Measurements from ENCODE around the gene PDXK. TPM values are rescaled to one million over a fixed set of nuclear protein-coding genes. Genes with fewer than 3 reads are reported as not detected.

The PDXK gene
- polyA plus RNA-seq, 1 donor (not counting 4 experiments of a cell fraction or from before 2014, with no cell fraction given): 144 TPM

DNA sequence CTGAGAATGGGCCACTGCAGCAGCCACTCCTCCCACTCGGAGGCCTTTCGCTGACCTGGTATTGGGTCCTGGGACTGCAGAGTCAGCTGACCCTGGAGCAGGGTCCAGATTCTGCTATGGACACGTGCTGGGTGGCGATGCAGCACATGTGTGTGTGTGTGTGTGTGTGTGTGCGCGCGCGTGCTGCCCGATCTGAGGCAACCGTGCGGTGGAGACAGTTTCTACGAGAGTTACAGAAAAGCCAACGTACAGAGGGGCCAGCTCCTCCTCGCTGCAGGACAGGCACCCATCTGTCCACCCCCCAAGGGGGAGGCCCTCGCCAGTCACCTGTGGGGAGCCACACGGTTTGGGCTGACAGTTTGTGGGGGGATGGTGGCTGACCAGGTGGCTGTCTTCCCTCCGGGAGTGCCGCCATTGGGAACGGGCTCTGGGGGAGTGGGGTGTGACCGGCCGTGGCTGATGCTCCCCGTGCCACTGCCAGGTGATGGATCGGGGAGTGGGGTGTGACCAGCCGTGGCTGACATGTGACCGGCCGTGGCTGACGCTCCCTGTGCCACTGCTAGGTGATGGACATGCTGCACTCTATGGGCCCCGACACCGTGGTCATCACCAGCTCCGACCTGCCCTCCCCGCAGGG lies 33.1 kb downstream of the PDXK start:
- DNase-seq (ENCODE audit: low read depth, low spot score): no peak
- Histone ChIP-seq H3K9me3 (ENCODE audit: control insufficient read depth, low read depth, low read length) (no peaks in the 10 kb centered on the region), H3K4me1 (ENCODE audit: control insufficient read depth, extremely low read depth, insufficient read depth, low read length) (no peaks in the 10 kb centered on the region), H3K36me3 (ENCODE audit: control insufficient read depth in 2 of 2, extremely low read depth in 1 of 2, insufficient read depth in 2 of 2, low read length in 2 of 2) (peaks cover 47 to 61% of the 10 kb centered on the region in 2 experiments), H3K27ac (ENCODE audit: control insufficient read depth, insufficient read depth, low read length) (no peak overlapping the region), H3K4me3 (ENCODE audit: control insufficient read depth in 2 of 3, extremely low read depth in 1 of 3, insufficient read depth in 2 of 3, low read depth in 1 of 3, low read length in 3 of 3) (no peak overlapping the region), H3K9ac (ENCODE audit: control insufficient read depth, extremely low read depth, insufficient read depth, low read length) (no peak overlapping the region), H3K4me2 (ENCODE audit: control insufficient read depth, extremely low read depth, insufficient read depth, low read depth, low read length) (no peak overlapping the region), H4K20me1 (ENCODE audit: control insufficient read depth, extremely low read depth, insufficient read depth, low read length) (no peaks in the 10 kb centered on the region), H3K79me2 (ENCODE audit: control insufficient read depth, insufficient read depth, low read length) (no peaks in the 10 kb centered on the region), H3K9me1 (ENCODE audit: control insufficient read depth, extremely low read depth, insufficient read depth, low read length) (no peaks in the 10 kb centered on the region), H3K27me3 (ENCODE audit: control insufficient read depth, extremely low read depth, insufficient read depth, low read length) (no peaks in the 10 kb centered on the region), H2AFZ (ENCODE audit: control insufficient read depth, low read length) (no peak overlapping the region)
- dilution Hi-C loops (cut with MboI; ENCODE audit: extremely low pct_ligation_motif_present, low sequenced_read_pairs): no loop called here
- TF ChIP-seq EZH2 (IDR thresholded peaks at IDR 0.05; ENCODE audit: low read length) (no peak), CTCF (optimal IDR thresholded peaks at IDR 0.05 in 1 of 3, IDR thresholded peaks at IDR 0.05 in 1 of 3, conservative IDR thresholded peaks at IDR 0.05 in 1 of 3; ENCODE audit: extremely low read depth in 1 of 3, insufficient read depth in 2 of 3, low read length in 3 of 3) (no peak)
- no peak for FAIRE-seq

DNA sequence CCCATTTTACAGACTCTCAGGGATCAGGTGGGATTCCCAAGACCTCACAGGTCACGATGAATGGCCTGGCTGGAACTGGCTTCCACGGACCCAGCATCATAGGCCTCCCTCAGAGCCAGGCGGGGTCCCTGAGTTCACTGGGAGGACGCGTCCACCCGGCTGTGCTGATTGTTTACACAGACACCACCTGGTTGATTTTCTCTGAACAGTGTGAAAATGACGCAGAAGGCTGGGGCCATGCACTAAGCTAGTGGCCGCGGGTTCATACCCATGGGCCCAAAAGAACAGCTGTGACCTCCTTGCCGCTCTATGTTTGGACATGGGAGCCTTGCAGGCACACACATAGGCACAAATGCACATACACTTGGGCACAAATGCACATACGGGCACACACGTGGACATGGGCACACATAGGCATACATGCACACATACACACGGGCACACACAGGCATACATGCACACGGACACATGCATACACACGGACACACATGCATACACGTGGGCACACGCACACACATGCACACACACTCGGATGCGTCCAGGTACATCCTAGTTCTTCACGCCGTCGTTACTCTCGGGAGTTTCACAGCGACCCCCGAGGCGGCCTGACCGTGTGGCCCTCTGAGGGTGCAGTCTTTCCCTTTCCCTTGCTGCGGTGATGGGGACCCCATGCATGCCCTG lies 34.0 kb downstream of the PDXK start:
- no peaks in the 10 kb centered on the region for H3K79me2 ChIP-seq (ENCODE audit: control insufficient read depth, insufficient read depth, low read length)
- H2AFZ ChIP-seq (ENCODE audit: control insufficient read depth, low read length): no peak overlapping the region
- H3K27me3 ChIP-seq (ENCODE audit: control insufficient read depth, extremely low read depth, insufficient read depth, low read length): no peaks in the 10 kb centered on the region
- H3K27ac ChIP-seq (ENCODE audit: control insufficient read depth, insufficient read depth, low read length): no peak overlapping the region
- H3K4me1 ChIP-seq (ENCODE audit: control insufficient read depth, extremely low read depth, insufficient read depth, low read length): no peaks in the 10 kb centered on the region
- DNase-seq (ENCODE audit: low read depth, low spot score) (no peak), FAIRE-seq (no peak)
- peaks cover 45 to 62% of the 10 kb centered on the region in 2 experiments for H3K36me3 ChIP-seq (ENCODE audit: control insufficient read depth in 2 of 2, extremely low read depth in 1 of 2, insufficient read depth in 2 of 2, low read length in 2 of 2)
- H3K9me1 ChIP-seq (ENCODE audit: control insufficient read depth, extremely low read depth, insufficient read depth, low read length): no peaks in the 10 kb centered on the region
- no peaks in the 10 kb centered on the region for H4K20me1 ChIP-seq (ENCODE audit: control insufficient read depth, extremely low read depth, insufficient read depth, low read length)
- no peak overlapping the region for H3K9ac ChIP-seq (ENCODE audit: control insufficient read depth, extremely low read depth, insufficient read depth, low read length)
- H3K4me3 ChIP-seq (ENCODE audit: control insufficient read depth in 2 of 3, extremely low read depth in 1 of 3, insufficient read depth in 2 of 3, low read depth in 1 of 3, low read length in 3 of 3): no peak overlapping the region
- H3K4me2 ChIP-seq (ENCODE audit: control insufficient read depth, extremely low read depth, insufficient read depth, low read depth, low read length): no peak overlapping the region
- dilution Hi-C loops (cut with MboI; ENCODE audit: extremely low pct_ligation_motif_present, low sequenced_read_pairs): no loop called here
- TF ChIP-seq EZH2 (IDR thresholded peaks at IDR 0.05; ENCODE audit: low read length) (no peak), CTCF (optimal IDR thresholded peaks at IDR 0.05 in 1 of 3, IDR thresholded peaks at IDR 0.05 in 1 of 3, conservative IDR thresholded peaks at IDR 0.05 in 1 of 3; ENCODE audit: extremely low read depth in 1 of 3, insufficient read depth in 2 of 3, low read length in 3 of 3) (no peak)
- H3K9me3 ChIP-seq (ENCODE audit: control insufficient read depth, low read depth, low read length): no peaks in the 10 kb centered on the region
